NCI-H1436 (cell line): ENCODE results near the gene THOC1.
"Not testable (repeated sequence)": the region's sequence is repeated elsewhere in the genome, so short reads cannot be mapped to it uniquely, and the experiment has no call there.

Experiments
- DNase-seq: peaks from one replicate; lab custom pipeline; 2025; lab: John Stamatoyannopoulos, UW

The THOC1 gene, protein sequence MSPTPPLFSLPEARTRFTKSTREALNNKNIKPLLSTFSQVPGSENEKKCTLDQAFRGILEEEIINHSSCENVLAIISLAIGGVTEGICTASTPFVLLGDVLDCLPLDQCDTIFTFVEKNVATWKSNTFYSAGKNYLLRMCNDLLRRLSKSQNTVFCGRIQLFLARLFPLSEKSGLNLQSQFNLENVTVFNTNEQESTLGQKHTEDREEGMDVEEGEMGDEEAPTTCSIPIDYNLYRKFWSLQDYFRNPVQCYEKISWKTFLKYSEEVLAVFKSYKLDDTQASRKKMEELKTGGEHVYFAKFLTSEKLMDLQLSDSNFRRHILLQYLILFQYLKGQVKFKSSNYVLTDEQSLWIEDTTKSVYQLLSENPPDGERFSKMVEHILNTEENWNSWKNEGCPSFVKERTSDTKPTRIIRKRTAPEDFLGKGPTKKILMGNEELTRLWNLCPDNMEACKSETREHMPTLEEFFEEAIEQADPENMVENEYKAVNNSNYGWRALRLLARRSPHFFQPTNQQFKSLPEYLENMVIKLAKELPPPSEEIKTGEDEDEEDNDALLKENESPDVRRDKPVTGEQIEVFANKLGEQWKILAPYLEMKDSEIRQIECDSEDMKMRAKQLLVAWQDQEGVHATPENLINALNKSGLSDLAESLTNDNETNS

DNA sequence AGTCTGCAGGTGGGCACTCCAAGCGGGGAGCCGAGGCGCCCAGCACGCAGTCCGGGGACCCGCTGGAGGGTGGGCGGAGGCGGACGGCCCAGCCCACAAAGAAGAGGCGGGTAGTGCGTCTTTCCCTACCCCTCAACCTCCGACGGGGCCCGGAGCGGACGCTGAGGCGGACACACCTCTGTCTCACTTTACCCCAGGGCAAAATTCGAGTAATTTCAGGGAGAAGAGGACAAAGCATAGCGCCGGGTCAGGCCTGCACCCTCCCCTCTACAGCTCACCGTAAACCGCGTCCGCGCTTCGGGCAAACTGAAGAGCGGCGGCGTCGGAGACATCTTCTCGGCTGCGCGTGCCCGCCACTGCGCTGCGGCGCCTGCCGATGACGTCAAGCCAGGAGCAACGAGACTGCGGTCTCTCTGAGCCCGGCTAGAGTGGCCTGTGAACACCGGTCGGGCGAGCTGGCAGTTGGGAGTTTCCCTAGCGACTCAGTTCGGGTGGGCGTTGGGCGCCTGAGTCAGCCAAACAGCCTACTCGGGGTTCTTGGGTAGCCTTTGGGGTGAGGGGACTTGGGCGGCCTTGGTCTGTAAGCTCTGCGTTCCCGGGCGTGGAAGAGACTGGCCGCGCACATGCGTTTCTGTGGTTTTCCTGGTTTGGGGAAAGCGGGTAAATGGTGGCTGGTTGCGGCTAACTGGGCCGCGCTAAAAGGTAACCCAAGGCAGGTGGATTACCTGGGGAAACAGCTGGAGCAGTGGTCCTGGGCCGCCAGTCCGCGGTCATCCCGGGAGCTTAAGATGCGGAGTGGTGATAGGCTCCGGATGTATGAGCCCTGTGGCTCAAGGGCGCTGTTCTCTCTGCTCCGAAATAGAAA lies at the start of gene THOC1:
Gene THOC1, minus strand, starts transcription at position 360 of the 865 bp plus-strand sequence. Its CDS starts 28 bp downstream, at position 332.
- DNase-seq = peak; percentile 76

GRCh38 chr18:317618-318017 lies 49.8 kb upstream of the THOC1 start:
- no peak for DNase-seq

- DNase-seq = no peak
Measured at GRCh38 chr18:316393-316792, 48.5 kb upstream of the THOC1 start.

- no peak for DNase-seq
Measured at GRCh38 chr18:313931-314330, 46.1 kb upstream of the THOC1 start.

- DNase-seq = no peak
Measured at GRCh38 chr18:312415-312814, 44.6 kb upstream of the THOC1 start.

- no peak for DNase-seq
Measured at GRCh38 chr18:310042-310441, 42.2 kb upstream of the THOC1 start.

- not testable (repeated sequence) for DNase-seq
Measured at GRCh38 chr18:308086-308485, 40.2 kb upstream of the THOC1 start.

GRCh38 chr18:306608-307255 lies 38.9 kb upstream of the THOC1 start:
- no peak for DNase-seq

DNA sequence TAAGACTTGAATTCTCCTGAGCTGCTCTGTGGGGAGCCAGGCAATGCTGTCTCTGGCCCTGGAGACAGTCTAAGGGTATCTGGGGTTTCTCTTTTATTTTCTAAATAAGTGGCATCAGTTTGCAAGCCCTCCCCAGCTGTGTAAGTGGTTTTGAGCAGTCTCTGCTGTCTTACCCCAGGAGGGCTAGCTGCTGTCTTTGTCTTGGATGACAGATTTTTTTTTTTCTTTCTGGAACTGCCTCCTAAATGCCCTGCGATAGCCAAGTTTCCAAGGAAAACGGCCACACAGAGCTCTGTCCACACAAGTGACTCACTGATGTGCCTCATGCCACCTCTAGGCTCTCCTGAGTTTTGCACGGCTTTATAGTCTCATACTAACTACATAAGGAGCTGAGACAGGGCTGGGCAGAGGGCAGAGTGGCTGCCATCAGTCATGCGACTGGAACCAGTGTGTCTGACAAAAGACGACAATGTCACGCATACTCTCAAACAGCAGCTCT lies 37.2 kb upstream of the THOC1 start:
- no peak for DNase-seq

GRCh38 chr18:303607-304006 lies 35.8 kb upstream of the THOC1 start:
- DNase-seq = no peak

- DNase-seq = no peak
Measured at GRCh38 chr18:303011-303410, 35.2 kb upstream of the THOC1 start.

DNA sequence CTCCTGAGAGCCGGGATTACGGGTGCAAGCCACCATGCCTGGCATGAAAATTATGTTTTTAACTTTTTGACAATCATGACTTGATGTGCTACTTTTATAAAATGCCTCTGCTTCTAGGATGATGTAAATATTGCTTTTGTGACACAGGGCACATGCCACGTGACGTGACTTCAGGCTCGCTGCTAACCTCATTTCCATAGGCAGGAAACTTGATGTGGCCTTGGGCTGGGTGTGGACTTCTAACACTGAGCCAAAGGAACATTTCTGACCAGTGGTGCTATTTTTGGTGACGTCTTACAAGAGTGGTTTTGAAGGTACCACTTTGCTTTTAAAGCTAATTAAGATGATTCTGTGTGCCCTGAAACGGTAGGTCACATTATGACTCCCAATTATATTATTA lies 34.2 kb upstream of the THOC1 start:
- no peak for DNase-seq

DNA sequence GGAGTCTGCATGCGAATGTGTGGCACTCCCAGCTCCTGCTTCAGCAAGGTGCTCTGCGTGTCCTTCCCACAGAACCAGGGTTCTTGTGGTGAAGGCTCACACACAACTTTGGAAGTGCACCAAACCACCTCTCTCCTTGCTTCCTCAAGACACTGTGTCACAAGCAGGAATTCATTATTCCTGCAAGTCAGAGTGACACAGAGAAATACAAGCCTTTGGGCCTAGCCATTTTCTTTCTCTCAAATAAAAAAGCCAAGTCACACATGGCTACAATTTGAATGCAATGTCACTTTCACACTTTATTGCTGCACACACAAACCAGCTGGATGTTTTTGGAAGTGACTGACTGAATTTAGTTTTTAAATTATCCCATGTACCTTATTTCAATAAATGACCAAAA lies 30.1 kb upstream of the THOC1 start:
- DNase-seq = no peak

DNA sequence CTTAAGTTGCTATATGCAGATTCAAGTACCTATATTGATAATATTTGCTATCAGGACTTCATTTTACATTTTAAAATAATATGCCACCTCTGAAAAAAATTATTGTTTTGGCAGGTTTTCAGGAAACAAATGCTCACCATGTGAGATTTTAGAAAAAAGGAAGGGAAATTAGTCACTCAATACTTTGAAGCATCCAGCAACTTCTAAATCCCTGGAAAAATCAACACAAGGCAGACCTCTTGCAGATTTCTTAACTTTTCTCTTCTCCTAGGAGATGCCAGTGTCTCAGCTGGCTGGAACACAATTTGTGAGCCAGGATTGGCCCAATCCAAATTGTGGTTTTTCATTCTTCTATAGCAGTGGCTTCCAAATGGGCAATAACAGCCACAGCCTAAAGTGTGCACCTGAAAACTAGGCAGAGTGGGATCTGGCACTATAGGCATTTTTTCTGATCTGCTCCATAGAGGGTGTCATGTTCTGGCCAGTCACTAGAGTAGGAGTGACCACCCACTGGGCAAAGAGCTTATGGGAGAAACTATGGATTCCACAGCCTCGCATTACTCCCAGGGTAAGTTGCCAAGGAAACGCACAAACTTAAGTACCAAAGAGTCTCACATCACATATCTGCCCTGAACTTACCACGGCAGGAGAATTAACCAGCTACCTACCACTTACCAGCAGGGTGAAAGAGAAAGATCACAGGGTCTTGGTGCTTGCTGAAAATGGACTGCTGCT lies 28.1 kb upstream of the THOC1 start:
- DNase-seq = no peak

- no peak for DNase-seq
Measured at GRCh38 chr18:294566-294965, 26.7 kb upstream of the THOC1 start.

DNA sequence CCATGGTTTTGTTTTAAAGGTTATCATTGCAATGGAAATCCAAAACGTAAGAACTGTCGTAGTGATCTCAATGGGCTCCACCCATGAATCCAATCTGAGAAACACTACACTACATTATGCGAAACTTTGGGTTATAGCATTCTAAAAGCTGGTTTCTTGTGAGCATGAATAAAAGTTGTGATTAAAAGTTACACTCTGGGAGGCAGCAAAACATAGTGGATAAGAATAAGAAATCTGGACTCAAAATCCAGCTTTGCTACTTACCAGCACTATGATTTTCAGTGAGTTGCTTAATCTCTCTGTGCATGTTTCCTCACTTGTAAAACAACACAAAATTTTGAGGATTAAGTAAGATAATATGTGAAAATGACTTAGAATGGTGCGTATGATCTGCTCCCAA lies 25.7 kb upstream of the THOC1 start:
- no peak for DNase-seq

- DNase-seq = no peak
Measured at GRCh38 chr18:292271-292670, 24.4 kb upstream of the THOC1 start.

DNA sequence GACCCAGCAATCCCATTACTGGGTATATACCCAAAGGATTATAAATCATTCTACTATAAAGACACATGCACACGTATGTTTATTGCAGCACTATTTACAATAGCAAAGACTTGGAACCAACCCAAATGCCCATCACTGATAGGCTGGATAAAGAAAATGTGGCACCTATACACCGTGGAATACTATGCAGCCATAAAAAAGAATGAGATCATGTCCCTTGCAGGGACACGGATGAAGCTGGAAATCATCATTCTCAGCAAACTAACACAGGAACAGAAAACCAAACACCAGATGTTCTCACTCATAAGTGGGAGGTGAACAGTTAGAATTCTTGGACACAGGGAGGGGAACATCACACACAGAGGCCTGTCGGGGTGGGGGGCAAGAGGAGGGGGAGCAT lies 22.1 kb upstream of the THOC1 start:
- not testable (repeated sequence) for DNase-seq

GRCh38 chr18:289026-289425 lies 21.2 kb upstream of the THOC1 start:
- DNase-seq = no peak

DNA sequence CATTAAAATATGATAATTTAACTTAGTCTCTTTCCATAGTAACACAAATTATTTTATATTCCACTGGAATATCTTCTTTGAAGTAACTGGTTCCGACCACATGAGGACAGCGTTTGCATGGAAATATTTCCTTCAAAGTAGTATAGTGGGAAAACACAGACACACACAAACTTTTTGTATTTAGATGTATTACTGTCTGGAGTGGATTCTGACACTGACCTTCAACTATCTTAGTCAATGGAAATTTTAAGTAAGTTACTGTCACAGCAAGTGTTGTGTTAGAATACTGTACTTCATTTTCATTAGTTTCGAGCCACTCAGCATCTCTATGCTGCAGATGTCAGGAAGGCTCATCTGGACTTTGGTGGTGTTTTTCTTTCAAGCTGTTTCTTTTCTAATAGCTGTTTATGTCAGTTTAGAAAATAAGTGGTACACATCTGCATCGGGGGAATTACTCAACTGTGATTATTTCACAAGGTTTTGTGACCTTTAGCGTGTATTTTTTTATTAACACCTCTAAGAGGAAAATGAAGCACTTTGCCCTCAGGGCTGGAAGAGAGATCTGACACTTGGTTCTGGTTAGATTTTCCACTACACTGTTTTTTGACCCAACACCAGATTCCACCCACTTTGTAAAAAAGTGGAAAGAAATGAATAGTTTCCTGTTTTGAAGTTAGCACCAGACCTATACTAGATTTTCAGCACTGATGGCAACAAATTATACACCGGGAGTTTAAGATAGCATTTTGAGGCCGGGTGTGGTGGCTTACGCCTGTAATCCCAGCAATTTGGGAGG lies 18.9 kb upstream of the THOC1 start:
- DNase-seq = no peak
